ENCODE results near the gene WDHD1.

GRCh38 chr14:55074662-55075061 lies 47.8 kb upstream of the WDHD1 start:
- TF ChIP-seq EZH2 (optimal IDR thresholded peaks at IDR 0.05; ENCODE audit: low read depth, low read length) (no peak), CTCF (IDR thresholded peaks at IDR 0.05; ENCODE audit: low read length) (no peak), EZH2phosphoT487 (IDR thresholded peaks at IDR 0.05; ENCODE audit: low read length) (no peak)
